GM08714 (cell line): ENCODE results near the gene CCSER1.
"Not testable (repeated sequence)": the region's sequence is repeated elsewhere in the genome, so short reads cannot be mapped to it uniquely, and the experiment has no call there.

Source experiments
- H3K4me3 ChIP-seq: fragments of 200-500 bp; sonication (Bioruptor generic); 2 replicates; pipeline ENCODE4 v1.5.1; 2014; ENCODE audit warnings: mild to moderate bottlenecking, low read length, inconsistent platforms
- ZNF274 ChIP-seq: IDR thresholded peaks from 2 replicates; pipeline ENCODE4 v1.6.1; 2012; ENCODE audit warnings: mild to moderate bottlenecking, low read depth, low read length

CCSER1 gene

DNA sequence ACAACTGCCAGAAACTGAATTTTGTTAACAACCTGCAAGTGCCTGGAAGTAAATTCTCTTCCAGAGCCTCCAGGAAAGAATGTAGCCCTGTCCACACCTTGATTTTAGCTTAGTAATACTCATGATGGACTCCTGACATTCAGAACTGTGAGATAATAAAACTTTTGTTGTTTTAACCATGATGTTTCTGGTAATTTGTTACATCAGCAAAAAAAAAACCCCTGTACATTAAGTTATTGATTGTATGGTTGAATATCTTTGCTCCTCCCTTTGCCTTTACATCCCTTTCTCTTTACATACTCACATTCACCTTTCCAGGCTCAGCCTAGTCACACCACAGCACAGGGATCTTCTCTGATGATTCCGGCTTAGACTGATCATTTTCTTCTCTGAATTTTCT is 1294.8 kb downstream of the CCSER1 start:
- H3K4me3 ChIP-seq = no peak overlapping the region
- no peak for TF ChIP-seq ZNF274

GRCh38 chr4:91426725-91427124 is 1299.5 kb downstream of the CCSER1 start:
- H3K4me3 ChIP-seq = no peak overlapping the region
- TF ChIP-seq ZNF274 = no peak

- TF ChIP-seq ZNF274 = no peak
These were observed 1300.0 kb downstream of the CCSER1 start for GRCh38 chr4:91427171-91427570.

GRCh38 chr4:91434631-91435030 is 1307.4 kb downstream of the CCSER1 start:
- no peak overlapping the region for H3K4me3 ChIP-seq
- TF ChIP-seq ZNF274 = no peak

More at GRCh38 chr4:91427171-91427570, 1300.0 kb downstream of the CCSER1 start:
- H3K4me3 ChIP-seq = no peak overlapping the region

GRCh38 chr4:91436556-91436955 is 1309.4 kb downstream of the CCSER1 start:
- TF ChIP-seq ZNF274 = no peak
- H3K4me3 ChIP-seq = no peak overlapping the region

- no peak for TF ChIP-seq ZNF274
- no peak overlapping the region for H3K4me3 ChIP-seq
These were observed 1320.0 kb downstream of the CCSER1 start for GRCh38 chr4:91447168-91447567.

DNA sequence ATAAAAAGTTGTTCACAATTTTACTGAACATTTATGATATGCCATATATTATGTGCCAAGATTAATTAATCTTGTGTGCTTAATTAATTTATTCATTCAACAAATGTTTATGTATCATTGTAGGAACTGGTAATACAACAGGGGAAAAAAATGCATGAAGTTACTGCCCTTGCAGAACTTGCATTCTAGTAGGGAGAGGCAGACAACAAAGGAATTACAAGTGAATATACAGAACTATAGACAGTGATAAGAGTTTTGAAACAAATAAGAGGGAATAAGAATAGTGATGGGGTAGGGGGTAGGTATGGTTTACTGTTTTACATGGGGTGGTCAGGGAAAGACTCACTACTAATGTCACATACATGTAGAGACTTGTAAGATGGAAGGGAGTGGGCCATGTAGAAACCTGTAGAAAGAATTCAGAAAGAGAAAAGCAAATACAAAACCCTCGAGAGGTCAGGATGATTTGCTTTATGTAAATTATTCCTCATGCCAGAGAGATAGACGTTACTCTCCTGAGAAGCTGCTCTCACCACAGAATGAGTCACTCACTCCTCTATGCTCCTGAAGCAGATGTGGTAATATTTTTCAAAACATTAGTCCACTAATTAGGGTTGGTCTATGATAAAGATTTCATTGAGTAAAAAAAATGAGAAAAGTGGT is 1321.6 kb downstream of the CCSER1 start:
- H3K4me3 ChIP-seq = no peak overlapping the region
- no peak for TF ChIP-seq ZNF274

- no peak for TF ChIP-seq ZNF274
- no peak overlapping the region for H3K4me3 ChIP-seq
These were observed 1326.9 kb downstream of the CCSER1 start for GRCh38 chr4:91454111-91454510.

- H3K4me3 ChIP-seq = not testable (repeated sequence)
These were observed 1335.4 kb downstream of the CCSER1 start for GRCh38 chr4:91462566-91462965.

- no peak for TF ChIP-seq ZNF274
- no peak overlapping the region for H3K4me3 ChIP-seq
These were observed 1343.5 kb downstream of the CCSER1 start for GRCh38 chr4:91470671-91471070.

- no peak overlapping the region for H3K4me3 ChIP-seq
- no peak for TF ChIP-seq ZNF274
These were observed 1344.1 kb downstream of the CCSER1 start for GRCh38 chr4:91471280-91471679.

DNA sequence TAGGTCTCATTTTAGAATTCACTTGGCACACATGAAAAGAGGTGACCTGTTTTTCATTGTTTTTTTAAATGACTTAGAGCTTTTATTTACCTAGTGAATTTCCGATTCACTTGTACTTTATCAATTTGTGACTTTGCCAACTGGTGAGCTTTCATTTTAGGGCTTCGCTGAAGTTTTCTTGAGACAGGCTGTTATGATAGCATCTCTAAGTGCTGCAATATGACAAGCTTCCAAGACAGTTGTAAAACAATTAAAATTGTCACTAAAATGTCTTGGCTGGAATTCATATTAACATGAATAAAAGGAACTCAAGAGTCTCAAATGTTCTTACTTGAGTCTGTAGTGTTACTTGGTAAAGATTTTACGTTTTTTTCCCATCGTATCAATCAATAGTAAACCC is 1344.9 kb downstream of the CCSER1 start:
- no peak overlapping the region for H3K4me3 ChIP-seq
- TF ChIP-seq ZNF274 = no peak

DNA sequence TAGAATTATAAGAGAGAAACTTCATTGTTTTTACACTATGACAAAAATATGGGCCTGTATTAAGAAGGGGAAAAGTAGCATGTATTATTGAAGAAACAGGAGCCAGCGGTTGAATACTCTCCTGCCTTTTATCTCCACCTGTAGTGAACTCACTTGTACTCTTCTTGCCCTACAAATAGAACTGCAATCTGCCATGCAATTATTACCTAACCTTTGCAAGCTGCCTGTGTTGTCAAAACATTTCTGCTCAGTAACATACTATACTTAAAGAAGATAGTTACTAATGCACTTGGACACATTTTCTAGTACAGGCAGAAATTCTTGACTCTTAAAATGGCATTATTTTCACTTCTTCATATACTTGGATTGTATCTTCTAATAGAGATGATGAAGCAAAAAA is 1358.2 kb downstream of the CCSER1 start:
- no peak overlapping the region for H3K4me3 ChIP-seq
- TF ChIP-seq ZNF274 = no peak

DNA sequence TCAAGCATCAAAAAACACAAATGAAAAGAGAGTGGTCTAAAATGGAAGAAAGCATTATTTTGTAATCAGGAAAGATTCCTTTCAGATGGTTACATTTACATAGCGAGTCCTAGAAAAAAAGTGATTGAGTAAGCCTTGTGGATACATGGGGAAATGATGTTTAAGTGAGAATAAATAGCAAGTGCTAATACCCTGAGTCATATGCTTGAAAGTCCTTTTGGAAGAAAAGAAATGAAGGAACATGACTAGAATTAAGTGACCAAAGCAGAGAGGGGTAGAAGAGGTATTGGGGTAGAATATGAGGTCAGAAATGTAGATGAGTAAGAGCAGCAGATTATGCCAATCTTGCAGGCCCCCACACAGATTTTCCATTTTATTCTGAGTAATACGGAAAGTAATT is 1361.8 kb downstream of the CCSER1 start:
- no peak for TF ChIP-seq ZNF274

GRCh38 chr4:91497892-91498291 is 1370.7 kb downstream of the CCSER1 start:
- no peak for TF ChIP-seq ZNF274
- H3K4me3 ChIP-seq = no peak overlapping the region

More for the DNA sequence above, 1361.8 kb downstream of the CCSER1 start:
- H3K4me3 ChIP-seq = no peak overlapping the region

GRCh38 chr4:91502365-91502764 is 1375.2 kb downstream of the CCSER1 start:
- H3K4me3 ChIP-seq = no peak overlapping the region
- TF ChIP-seq ZNF274 = no peak
